Neuron (in vitro differentiated cells): ENCODE data around the gene HSPA1B.
A peak's percentile ranks its signal among the peaks of the same experiment; 100 is the strongest.
"Not testable (repeated sequence)": the region's sequence is repeated elsewhere in the genome, so short reads cannot be mapped to it uniquely, and the experiment has no call there.

Experiments
- H2AFZ ChIP-seq: one replicate; pipeline ENCODE4 v1.6.1; 2013; ENCODE audit warnings: low read depth, mild to moderate bottlenecking, inconsistent platforms, low read length, moderate library complexity
- H3K27me3 ChIP-seq: one replicate; pipeline ENCODE4 v1.6.1; 2013; ENCODE audit warnings: low read length; ENCODE audit not compliant: insufficient read depth
- H3K36me3 ChIP-seq: one replicate; pipeline ENCODE4 v1.6.1; 2013; ENCODE audit warnings: low read length; ENCODE audit not compliant: insufficient read depth
- H3K4me1 ChIP-seq: one replicate; pipeline ENCODE4 v1.6.1; 2013; ENCODE audit warnings: low read length; ENCODE audit not compliant: insufficient read depth
- H3K4me3 ChIP-seq: 2 replicates; pipeline ENCODE4 v1.5.1; 2013; ENCODE audit warnings: mild to moderate bottlenecking, low read length, moderate library complexity
- H3K9me3 ChIP-seq: one replicate; pipeline ENCODE4 v1.6.1; 2013; ENCODE audit warnings: low read length

The HSPA1B gene

GRCh38 chr6:31811645-31812044, 15.9 kb upstream of the HSPA1B start:
- no peaks in the 10 kb centered on the region for H3K27me3 ChIP-seq
- H3K4me1 ChIP-seq, result no peaks in the 10 kb centered on the region
- H3K9me3 ChIP-seq, result peaks cover 2% of the 10 kb centered on the region
- no peak overlapping the region for H3K4me3 ChIP-seq
- H2AFZ ChIP-seq, result no peak overlapping the region
- no peaks in the 10 kb centered on the region for H3K36me3 ChIP-seq

GRCh38 chr6:31813465-31813849, 14.1 kb upstream of the HSPA1B start:
- peaks cover 2% of the 10 kb centered on the region for H3K9me3 ChIP-seq
- H3K4me3 ChIP-seq, result no peak overlapping the region

DNA sequence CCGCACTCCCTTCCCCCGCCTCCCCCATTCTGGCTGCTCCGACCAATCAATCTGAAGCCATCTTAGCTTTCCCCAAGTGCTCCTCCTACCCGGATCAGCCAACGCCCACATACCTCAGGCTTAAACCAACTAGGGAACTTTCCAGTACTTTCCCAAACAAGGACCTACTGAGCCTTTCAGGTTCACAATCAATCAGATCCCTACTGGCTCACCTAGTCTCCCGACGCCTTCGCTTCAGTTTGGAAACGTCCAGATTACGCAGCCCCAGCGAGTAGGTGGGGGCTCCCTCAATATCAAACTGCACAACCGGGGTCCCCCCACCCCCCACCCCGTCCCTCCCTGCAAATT, 12.9 kb upstream of the HSPA1B start:
- no peaks in the 10 kb centered on the region for H3K36me3 ChIP-seq
- H3K4me1 ChIP-seq, result no peaks in the 10 kb centered on the region
- H2AFZ ChIP-seq, result no peak overlapping the region
- peaks cover 2% of the 10 kb centered on the region for H3K9me3 ChIP-seq
- H3K27me3 ChIP-seq, result no peaks in the 10 kb centered on the region
- H3K4me3 ChIP-seq, result no peak overlapping the region

More at GRCh38 chr6:31813465-31813849, 14.1 kb upstream of the HSPA1B start:
- Histone ChIP-seq H3K4me1 (no peaks in the 10 kb centered on the region), H3K27me3 (no peaks in the 10 kb centered on the region), H2AFZ (no peak overlapping the region), H3K36me3 (no peaks in the 10 kb centered on the region)

GRCh38 chr6:31815025-31815838, 12.3 kb upstream of the HSPA1B start, which contains the start of the genes HSPA1A and HSPA1L:
Gene HSPA1A, plus strand, starts transcription at chr6:31815543. Its CDS starts 214 bp downstream, at chr6:31815757.
Gene HSPA1L, minus strand, starts transcription at chr6:31815283. Its CDS starts 3,311 bp downstream, at chr6:31811972.
- no peak within 1 kb of the TSS for H3K4me3 ChIP-seq
- H2AFZ ChIP-seq, result no peak within 1 kb of the TSS
- no peaks in the 10 kb centered on the region for H3K4me1 ChIP-seq
- peaks cover 2% of the 10 kb centered on the region for H3K9me3 ChIP-seq
- no peaks in the 10 kb centered on the region for H3K27me3 ChIP-seq
- no peaks in the 10 kb centered on the region for H3K36me3 ChIP-seq

DNA sequence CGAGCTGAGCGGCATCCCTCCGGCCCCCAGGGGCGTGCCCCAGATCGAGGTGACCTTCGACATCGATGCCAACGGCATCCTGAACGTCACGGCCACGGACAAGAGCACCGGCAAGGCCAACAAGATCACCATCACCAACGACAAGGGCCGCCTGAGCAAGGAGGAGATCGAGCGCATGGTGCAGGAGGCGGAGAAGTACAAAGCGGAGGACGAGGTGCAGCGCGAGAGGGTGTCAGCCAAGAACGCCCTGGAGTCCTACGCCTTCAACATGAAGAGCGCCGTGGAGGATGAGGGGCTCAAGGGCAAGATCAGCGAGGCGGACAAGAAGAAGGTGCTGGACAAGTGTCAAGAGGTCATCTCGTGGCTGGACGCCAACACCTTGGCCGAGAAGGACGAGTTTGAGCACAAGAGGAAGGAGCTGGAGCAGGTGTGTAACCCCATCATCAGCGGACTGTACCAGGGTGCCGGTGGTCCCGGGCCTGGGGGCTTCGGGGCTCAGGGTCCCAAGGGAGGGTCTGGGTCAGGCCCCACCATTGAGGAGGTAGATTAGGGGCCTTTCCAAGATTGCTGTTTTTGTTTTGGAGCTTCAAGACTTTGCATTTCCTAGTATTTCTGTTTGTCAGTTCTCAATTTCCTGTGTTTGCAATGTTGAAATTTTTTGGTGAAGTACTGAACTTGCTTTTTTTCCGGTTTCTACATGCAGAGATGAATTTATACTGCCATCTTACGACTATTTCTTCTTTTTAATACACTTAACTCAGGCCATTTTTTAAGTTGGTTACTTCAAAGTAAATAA, 10.2 kb upstream of the HSPA1B start:
- H3K9me3 ChIP-seq, result not testable (repeated sequence)

DNA sequence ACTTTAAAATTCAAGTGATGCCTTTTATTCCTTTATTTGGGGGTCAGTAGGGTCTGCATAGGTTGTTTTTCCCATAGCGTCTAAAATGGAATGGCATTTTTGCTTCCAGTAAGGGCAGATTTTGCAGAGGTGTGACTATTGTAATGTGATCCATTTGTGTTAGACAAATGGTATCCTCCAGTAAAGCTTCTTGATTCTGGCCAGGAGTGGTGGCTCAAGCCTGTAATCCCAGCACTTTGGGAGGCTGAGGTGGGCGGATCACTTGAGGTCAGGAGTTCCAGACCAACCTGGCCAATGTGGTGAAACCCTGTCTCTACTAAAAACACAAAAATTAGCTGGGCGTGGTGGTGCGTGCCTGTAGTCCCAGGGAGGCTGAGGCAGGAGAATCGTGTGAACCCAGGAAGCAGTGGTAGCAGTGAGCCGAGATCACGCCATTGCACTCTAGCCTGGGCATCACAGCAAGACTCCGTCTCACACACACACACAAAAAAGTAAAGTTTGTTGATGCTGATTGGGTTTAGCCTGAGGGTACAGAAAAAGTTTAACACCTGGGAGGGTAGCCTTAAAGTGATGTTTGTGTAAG, 9.5 kb upstream of the HSPA1B start:
- not testable (repeated sequence) for H3K9me3 ChIP-seq, H3K36me3 ChIP-seq, H3K27me3 ChIP-seq, H3K4me3 ChIP-seq, H3K4me1 ChIP-seq, H2AFZ ChIP-seq

More for the DNA sequence above, 10.2 kb upstream of the HSPA1B start:
- not testable (repeated sequence) for H3K4me1 ChIP-seq, H2AFZ ChIP-seq, H3K36me3 ChIP-seq, H3K27me3 ChIP-seq
- H3K4me3 ChIP-seq, result peak overlapping the region; percentile 38

DNA sequence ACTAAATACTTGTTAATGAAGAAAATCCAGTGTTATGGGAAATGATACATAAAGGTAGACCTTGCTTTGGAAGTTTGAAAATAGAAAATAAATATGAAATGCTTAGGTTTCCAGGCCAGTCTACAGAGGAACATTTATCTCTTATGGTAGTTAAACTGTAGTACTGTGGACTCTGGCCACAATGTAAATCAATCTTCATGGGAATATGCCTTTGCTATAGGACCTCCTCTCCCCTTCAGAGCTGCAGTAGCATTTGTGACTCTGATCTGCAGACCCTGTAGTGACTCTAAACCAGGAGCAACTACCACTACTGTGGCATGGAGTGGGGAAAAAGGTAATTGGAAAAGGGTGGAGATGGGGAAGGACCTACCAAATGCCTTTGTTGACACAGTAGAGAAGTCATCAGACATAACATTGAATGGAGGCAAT, 7.7 kb upstream of the HSPA1B start:
- Histone ChIP-seq H3K27me3 (no peaks in the 10 kb centered on the region), H3K4me1 (peaks cover 7% of the 10 kb centered on the region), H3K36me3 (no peaks in the 10 kb centered on the region), H3K9me3 (no peaks in the 10 kb centered on the region), H2AFZ (no peak overlapping the region), H3K4me3 (no peak overlapping the region)

- H3K27me3 ChIP-seq, H3K4me1 ChIP-seq, H2AFZ ChIP-seq, H3K4me3 ChIP-seq, H3K36me3 ChIP-seq, H3K9me3 ChIP-seq: not testable (repeated sequence)
Measured at GRCh38 chr6:31820399-31820798, 7.1 kb upstream of the HSPA1B start.

DNA sequence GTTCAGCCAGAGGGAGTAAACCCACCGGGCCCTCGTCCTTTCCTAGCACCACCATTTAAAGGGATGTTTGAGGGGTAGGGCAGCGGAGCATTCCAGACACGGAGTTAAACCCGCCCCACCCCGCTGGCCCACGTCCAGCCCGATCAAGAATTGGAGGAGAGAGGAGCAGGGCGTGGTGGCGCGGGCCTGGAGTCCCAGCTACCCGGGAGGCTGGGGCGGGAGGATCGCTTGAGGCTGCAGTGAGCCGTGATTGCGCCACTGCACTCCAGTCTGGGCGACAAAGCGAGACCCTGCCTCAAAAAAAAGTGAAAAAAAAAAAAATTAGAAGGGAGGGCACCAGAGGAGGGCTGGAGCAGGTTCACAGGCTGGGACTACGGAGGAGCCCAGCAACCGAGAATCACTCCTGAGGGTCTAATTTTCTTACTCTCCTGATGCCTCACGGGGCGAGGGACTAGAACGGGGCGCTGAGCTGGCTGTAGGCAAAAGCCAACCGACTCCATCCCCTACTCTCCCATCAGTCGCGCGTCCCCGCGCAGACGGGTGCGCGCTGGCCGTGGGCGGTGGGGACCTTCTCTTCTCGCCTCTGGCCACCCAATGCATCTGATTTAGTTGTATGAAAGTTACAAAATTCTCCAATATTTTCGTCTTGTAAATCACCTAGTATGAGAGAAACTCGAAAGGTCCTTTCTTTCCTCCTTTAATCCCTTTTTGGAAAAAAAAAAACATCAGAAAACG, 6.1 kb upstream of the HSPA1B start:
- peaks cover 11% of the 10 kb centered on the region for H3K4me1 ChIP-seq
- H3K9me3 ChIP-seq, result no peaks in the 10 kb centered on the region
- H3K4me3 ChIP-seq, result peak overlapping the region; percentile 45
- peak overlapping the region; percentile 87 for H2AFZ ChIP-seq
- H3K27me3 ChIP-seq, result no peaks in the 10 kb centered on the region
- H3K36me3 ChIP-seq, result no peaks in the 10 kb centered on the region

GRCh38 chr6:31822036-31822821, 5.3 kb upstream of the HSPA1B start:
- Histone ChIP-seq H2AFZ (no peak overlapping the region), H3K4me3 (peak overlapping the region; percentile 45), H3K4me1 (peaks cover 15% of the 10 kb centered on the region), H3K27me3 (no peaks in the 10 kb centered on the region), H3K9me3 (no peaks in the 10 kb centered on the region), H3K36me3 (no peaks in the 10 kb centered on the region)

- H3K27me3 ChIP-seq, H3K4me3 ChIP-seq, H3K9me3 ChIP-seq, H2AFZ ChIP-seq, H3K36me3 ChIP-seq: not testable (repeated sequence)
- peaks cover 15% of the 10 kb centered on the region for H3K4me1 ChIP-seq
Measured at GRCh38 chr6:31823592-31824196, 3.8 kb upstream of the HSPA1B start.

GRCh38 chr6:31825553-31825952, 2.0 kb upstream of the HSPA1B start:
- Histone ChIP-seq H3K9me3 (no peaks in the 10 kb centered on the region), H3K4me3 (no peak overlapping the region), H3K36me3 (no peaks in the 10 kb centered on the region), H3K27me3 (no peaks in the 10 kb centered on the region), H3K4me1 (peaks cover 15% of the 10 kb centered on the region), H2AFZ (no peak overlapping the region)
